ENCODE results near the gene PTPRU. TPM values are rescaled to one million over a fixed set of nuclear protein-coding genes. Genes with fewer than 3 reads are reported as not detected.

Gene PTPRU
- total RNA-seq, 1 experiment from 2014 or later: 41.4 TPM

DNA sequence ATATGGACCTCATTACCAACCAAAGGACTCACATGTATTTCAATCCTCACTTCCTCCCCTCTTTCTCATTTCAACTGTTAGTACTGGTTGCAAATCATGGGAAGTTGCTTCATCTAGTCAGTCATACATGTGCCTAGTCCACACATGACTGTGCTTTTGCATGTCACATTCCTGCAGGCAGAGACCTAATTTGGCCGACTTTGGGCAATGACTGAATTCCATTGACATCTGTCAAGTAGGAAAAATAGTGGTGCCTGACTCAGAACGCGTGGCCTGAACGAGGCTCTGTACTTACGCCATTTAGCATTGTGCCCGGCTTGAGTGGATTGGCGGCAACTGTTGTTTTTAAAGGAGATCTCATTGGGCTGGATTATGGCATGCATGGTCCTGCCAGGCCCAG is 18.0 kb downstream of the PTPRU start:
- intact Hi-C loops (cut with micrococcal nuclease; ENCODE audit: unreplicated experiment): no loop called here

DNA sequence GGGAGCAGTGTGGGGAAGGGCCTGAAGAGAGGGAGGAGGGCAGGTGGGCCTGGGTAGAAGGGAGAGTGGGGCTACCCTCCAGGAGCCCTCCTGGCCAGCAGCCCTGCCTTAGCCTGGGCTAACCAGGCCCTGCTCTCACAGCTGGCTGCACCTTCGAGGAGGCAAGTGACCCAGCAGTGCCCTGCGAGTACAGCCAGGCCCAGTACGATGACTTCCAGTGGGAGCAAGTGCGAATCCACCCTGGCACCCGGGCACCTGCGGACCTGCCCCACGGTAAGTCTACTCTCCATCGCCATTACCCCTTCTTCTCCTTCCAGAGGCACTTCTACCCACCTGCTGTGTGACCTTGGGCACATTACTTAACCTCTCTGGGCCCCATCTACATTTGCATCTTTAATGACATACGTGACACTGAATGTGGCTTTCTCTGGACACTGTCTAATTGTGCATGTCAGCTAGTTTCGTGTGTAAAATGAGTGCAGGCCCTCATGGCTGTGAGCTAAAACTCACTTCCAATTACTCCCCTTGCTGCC is 18.9 kb downstream of the PTPRU start:
- BruUV-seq (replicated peaks): no TSS peak
- Mint-ChIP-seq H3K27me3 (ENCODE audit: insufficient read depth, unreplicated experiment) (no peaks in the 10 kb centered on the region), H3K9me3 (ENCODE audit: unreplicated experiment) (no peaks in the 10 kb centered on the region), H3K4me3 (ENCODE audit: unreplicated experiment) (no peak overlapping the region), H3K27ac (ENCODE audit: unreplicated experiment) (no peak overlapping the region), H3K4me1 (ENCODE audit: low read depth, unreplicated experiment) (peaks cover 2% of the 10 kb centered on the region), H3K36me3 (ENCODE audit: insufficient read depth, unreplicated experiment) (peaks cover 5% of the 10 kb centered on the region)
- no peaks in the 10 kb centered on the region for H3K36me3 ChIP-seq (ENCODE audit: control insufficient read depth, insufficient read depth, low read length)
- TF ChIP-seq, protein P1, sequence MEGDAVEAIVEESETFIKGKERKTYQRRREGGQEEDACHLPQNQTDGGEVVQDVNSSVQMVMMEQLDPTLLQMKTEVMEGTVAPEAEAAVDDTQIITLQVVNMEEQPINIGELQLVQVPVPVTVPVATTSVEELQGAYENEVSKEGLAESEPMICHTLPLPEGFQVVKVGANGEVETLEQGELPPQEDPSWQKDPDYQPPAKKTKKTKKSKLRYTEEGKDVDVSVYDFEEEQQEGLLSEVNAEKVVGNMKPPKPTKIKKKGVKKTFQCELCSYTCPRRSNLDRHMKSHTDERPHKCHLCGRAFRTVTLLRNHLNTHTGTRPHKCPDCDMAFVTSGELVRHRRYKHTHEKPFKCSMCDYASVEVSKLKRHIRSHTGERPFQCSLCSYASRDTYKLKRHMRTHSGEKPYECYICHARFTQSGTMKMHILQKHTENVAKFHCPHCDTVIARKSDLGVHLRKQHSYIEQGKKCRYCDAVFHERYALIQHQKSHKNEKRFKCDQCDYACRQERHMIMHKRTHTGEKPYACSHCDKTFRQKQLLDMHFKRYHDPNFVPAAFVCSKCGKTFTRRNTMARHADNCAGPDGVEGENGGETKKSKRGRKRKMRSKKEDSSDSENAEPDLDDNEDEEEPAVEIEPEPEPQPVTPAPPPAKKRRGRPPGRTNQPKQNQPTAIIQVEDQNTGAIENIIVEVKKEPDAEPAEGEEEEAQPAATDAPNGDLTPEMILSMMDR (IDR thresholded peaks at IDR 0.05; ENCODE audit: insufficient read depth in 1 of 2, low read depth in 1 of 2, low read length in 1 of 2, severe bottlenecking in 1 of 2, unreplicated experiment in 1 of 2): no peak
- no peak overlapping the region for H3K4me3 ChIP-seq (ENCODE audit: low read depth, low read length)
- ChIA-PET POLR2A (no interaction called here), CTCF (no interaction called here)
- intact Hi-C loops (cut with micrococcal nuclease; ENCODE audit: unreplicated experiment): no loop called here
- H3K27me3 ChIP-seq (replicated peaks; ENCODE audit: control insufficient read depth, insufficient read depth, low read length): no peaks in the 10 kb centered on the region
- no peak for DNase-seq
- H3K9me3 ChIP-seq: no peaks in the 10 kb centered on the region
- H3K4me1 ChIP-seq: peaks cover under 1% of the 10 kb centered on the region; the same call in 1 of the 2 replicates

More for the DNA sequence above, 18.0 kb downstream of the PTPRU start:
- H3K27ac Mint-ChIP-seq (ENCODE audit: unreplicated experiment): no peak overlapping the region
- Histone ChIP-seq H3K9me3 (no peaks in the 10 kb centered on the region), H3K36me3 (ENCODE audit: control insufficient read depth, insufficient read depth, low read length) (no peaks in the 10 kb centered on the region), H3K27me3 (replicated peaks; ENCODE audit: control insufficient read depth, insufficient read depth, low read length) (no peaks in the 10 kb centered on the region), H3K4me3 (ENCODE audit: low read depth, low read length) (no peak overlapping the region), H3K4me1 (peaks cover 9% of the 10 kb centered on the region)
- H3K4me1 Mint-ChIP-seq (ENCODE audit: low read depth, unreplicated experiment): peaks cover 10% of the 10 kb centered on the region
- H3K36me3 Mint-ChIP-seq (ENCODE audit: insufficient read depth, unreplicated experiment): peaks cover 5% of the 10 kb centered on the region
- ChIA-PET CTCF (no interaction called here), POLR2A (no interaction called here)
- no peaks in the 10 kb centered on the region for H3K9me3 Mint-ChIP-seq (ENCODE audit: unreplicated experiment)
- DNase-seq: no peak
- TF ChIP-seq, protein P1 (IDR thresholded peaks at IDR 0.05; ENCODE audit: insufficient read depth in 1 of 2, low read depth in 1 of 2, low read length in 1 of 2, severe bottlenecking in 1 of 2, unreplicated experiment in 1 of 2): no peak
- H3K4me3 Mint-ChIP-seq (ENCODE audit: unreplicated experiment): no peak overlapping the region
- BruUV-seq (replicated peaks): no TSS peak
- no peaks in the 10 kb centered on the region for H3K27me3 Mint-ChIP-seq (ENCODE audit: insufficient read depth, unreplicated experiment)

DNA sequence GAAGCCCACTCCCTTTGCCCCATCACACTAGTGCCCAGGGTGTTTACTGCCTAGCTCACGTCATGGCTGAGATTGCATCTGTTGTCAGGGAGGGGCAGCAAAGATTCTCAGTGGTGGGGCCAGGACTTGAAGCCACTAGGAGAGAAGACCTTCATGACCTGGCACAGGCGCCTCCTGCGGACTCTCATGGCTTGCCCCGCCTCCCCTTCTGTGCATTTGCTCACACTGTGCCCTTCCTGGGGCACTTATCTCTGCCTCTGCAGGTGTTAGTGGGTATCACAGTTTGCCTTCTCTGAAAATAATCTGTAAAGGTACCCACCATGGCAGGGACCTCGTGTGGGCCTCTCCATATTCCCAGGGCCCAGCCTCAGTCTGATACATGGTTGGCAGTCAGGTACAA is 20.1 kb downstream of the PTPRU start:
- no peak overlapping the region for H3K27ac Mint-ChIP-seq (ENCODE audit: unreplicated experiment)

More for the DNA sequence above, 20.1 kb downstream of the PTPRU start:
- DNase-seq: no peak
- Mint-ChIP-seq H3K27me3 (ENCODE audit: insufficient read depth, unreplicated experiment) (no peaks in the 10 kb centered on the region), H3K4me1 (ENCODE audit: low read depth, unreplicated experiment) (no peaks in the 10 kb centered on the region), H3K36me3 (ENCODE audit: insufficient read depth, unreplicated experiment) (peaks cover 5% of the 10 kb centered on the region), H3K9me3 (ENCODE audit: unreplicated experiment) (no peaks in the 10 kb centered on the region), H3K4me3 (ENCODE audit: unreplicated experiment) (no peak overlapping the region)
- TF ChIP-seq, protein P1 (IDR thresholded peaks at IDR 0.05; ENCODE audit: insufficient read depth in 1 of 2, low read depth in 1 of 2, low read length in 1 of 2, severe bottlenecking in 1 of 2, unreplicated experiment in 1 of 2): no peak
- BruUV-seq (replicated peaks): no TSS peak
- Histone ChIP-seq H3K27me3 (replicated peaks; ENCODE audit: control insufficient read depth, insufficient read depth, low read length) (no peaks in the 10 kb centered on the region), H3K36me3 (ENCODE audit: control insufficient read depth, insufficient read depth, low read length) (no peaks in the 10 kb centered on the region), H3K9me3 (no peaks in the 10 kb centered on the region), H3K4me3 (ENCODE audit: low read depth, low read length) (no peak overlapping the region), H3K4me1 (no peaks in the 10 kb centered on the region)
- CTCF ChIA-PET: no interaction called here
- intact Hi-C loops (cut with micrococcal nuclease; ENCODE audit: unreplicated experiment): no loop called here
- POLR2A ChIA-PET: no interaction called here
